Measurements from ENCODE around the gene C1orf56. TPM values are rescaled to one million over a fixed set of nuclear protein-coding genes. Genes with fewer than 3 reads are reported as not detected.

Gene C1orf56
- total RNA-seq, 2 experiments from 2014 or later: 0.58 to 1.2 TPM

GRCh38 chr1:151005729-151006319 lies 41.7 kb upstream of the C1orf56 start:
- no peak for ATAC-seq (ENCODE audit: poor library complexity)
- ChIA-PET CTCF (interaction anchor here (0.8 to 4.1 kb wide), 11 partner anchors 10 to 241 kb away, joined by 3 to 29 read pairs (median 4); partner anchors contain the start of genes C1orf56 and GABPB2), POLR2A (interaction anchor here (0.6 to 3.7 kb wide), 19 partner anchors 9 to 635 kb away, joined by 3 to 18 read pairs (median 4); partner anchors contain the start of genes C1orf56, CDC42SE1, CERS2 and CTSK)
- Histone ChIP-seq H3K27ac (ENCODE audit: low read depth in 1 of 2, low read length in 2 of 2) (peak overlapping the region; percentile 87 to 98), H3K27me3 (ENCODE audit: control insufficient read depth in 1 of 2, insufficient read depth in 2 of 2, low read length in 2 of 2) (no peaks in the 10 kb centered on the region), H3K4me3 (ENCODE audit: low read length) (peak overlapping the region; percentile 67), H3K9me3 (ENCODE audit: control insufficient read depth in 1 of 2, insufficient read depth in 1 of 2, low read length in 2 of 2) (no peaks in the 10 kb centered on the region), H3K4me1 (ENCODE audit: insufficient read depth, low read length) (peaks cover 94% of the 10 kb centered on the region), H3K36me3 (ENCODE audit: insufficient read depth, low read length) (peaks cover 20% of the 10 kb centered on the region)
- H3K27ac Mint-ChIP-seq: peak overlapping the region; percentile 98
- peak overlapping the region; percentile 93 for H3K4me3 Mint-ChIP-seq
- H3K36me3 Mint-ChIP-seq (ENCODE audit: low read depth): peaks cover 53% of the 10 kb centered on the region
- peak in 1 of 14 experiments; percentile 27 for DNase-seq
- intact Hi-C loops (cut with DNase I, micrococcal nuclease): loop anchor here (5.0 kb wide), 3 partner anchors 129 to 644 kb away; partner anchors contain the start of genes ARNT (in 1 of the 2), RPRD2 (in 1 of the 2) and TNFAIP8L2 (in 1 of the 2)
- TF ChIP-seq CTCF (IDR thresholded peaks at IDR 0.05): no peak
- H3K27me3 Mint-ChIP-seq: no peaks in the 10 kb centered on the region
- no peaks in the 10 kb centered on the region for H3K9me3 Mint-ChIP-seq
- peaks cover 89% of the 10 kb centered on the region for H3K4me1 Mint-ChIP-seq (ENCODE audit: low read depth)

GRCh38 chr1:151006327-151007052 lies 41.1 kb upstream of the C1orf56 start, which contains the start of gene MINDY1:
Gene MINDY1, minus strand, starts transcription at chr1:151006902. Its CDS starts 4,285 bp downstream, at chr1:151002617.
- Histone ChIP-seq H3K36me3 (ENCODE audit: insufficient read depth, low read length) (peaks cover 13% of the 10 kb centered on the region), H3K27ac (ENCODE audit: low read depth in 1 of 2, low read length in 2 of 2) (peak within 1 kb of the TSS; percentile 87 to 98), H3K9me3 (ENCODE audit: control insufficient read depth in 1 of 2, insufficient read depth in 1 of 2, low read length in 2 of 2) (no peaks in the 10 kb centered on the region), H3K4me3 (ENCODE audit: low read length) (peak within 1 kb of the TSS; percentile 82), H3K27me3 (ENCODE audit: control insufficient read depth in 1 of 2, insufficient read depth in 2 of 2, low read length in 2 of 2) (no peaks in the 10 kb centered on the region), H3K4me1 (ENCODE audit: insufficient read depth, low read length) (peaks cover 91% of the 10 kb centered on the region)
- intact Hi-C loops (cut with DNase I, micrococcal nuclease): loop anchor here (5.0 kb wide), 3 partner anchors 129 to 644 kb away; partner anchors contain the start of genes ARNT (in 1 of the 2), RPRD2 (in 1 of the 2) and TNFAIP8L2 (in 1 of the 2)
- ChIA-PET CTCF (interaction anchor here (0.5 to 4.1 kb wide), 11 partner anchors 11 to 242 kb away, joined by 3 to 29 read pairs (median 4); partner anchors contain the start of genes C1orf56 and GABPB2), POLR2A (interaction anchor here (0.6 to 3.7 kb wide), 19 partner anchors 10 to 635 kb away, joined by 3 to 18 read pairs (median 4); partner anchors contain the start of genes C1orf56, CDC42SE1, CERS2 and CTSK)
- Mint-ChIP-seq H3K9me3 (no peaks in the 10 kb centered on the region), H3K27ac (peak within 1 kb of the TSS; percentile 98), H3K4me1 (ENCODE audit: low read depth) (peaks cover 89% of the 10 kb centered on the region), H3K27me3 (no peaks in the 10 kb centered on the region), H3K4me3 (peak within 1 kb of the TSS; percentile 93), H3K36me3 (ENCODE audit: low read depth) (peaks cover 50% of the 10 kb centered on the region)
- TF ChIP-seq CTCF (IDR thresholded peaks at IDR 0.05): no peak
- DNase-seq (peak in 6 of 14 experiments; percentile 10 to 69 (median 35)), ATAC-seq (ENCODE audit: poor library complexity) (peak; percentile 12)

GRCh38 chr1:151007853-151008243 lies 39.7 kb upstream of the C1orf56 start:
- H3K27ac ChIP-seq (ENCODE audit: low read depth in 1 of 2, low read length in 2 of 2): peak overlapping the region; percentile 87 to 98
- no peak for ATAC-seq (ENCODE audit: poor library complexity)
- Mint-ChIP-seq H3K4me3 (peak overlapping the region; percentile 93), H3K27ac (peak overlapping the region; percentile 98), H3K27me3 (no peaks in the 10 kb centered on the region), H3K4me1 (ENCODE audit: low read depth) (peaks cover 86% of the 10 kb centered on the region), H3K36me3 (ENCODE audit: low read depth) (peaks cover 45% of the 10 kb centered on the region), H3K9me3 (no peaks in the 10 kb centered on the region)
- CTCF ChIA-PET: interaction anchor here (4.1 kb wide), 1 partner anchor 12 kb away, joined by 29 read pairs; no protein-coding TSS in a partner anchor
- H3K4me3 ChIP-seq (ENCODE audit: low read length): peak overlapping the region; percentile 82
- DNase-seq: no peak
- POLR2A ChIA-PET: interaction anchor here (1.0 to 3.7 kb wide), 6 partner anchors 17 to 63 kb away, joined by 3 to 18 read pairs (median 4); partner anchors contain the start of genes C1orf56, CDC42SE1 and GABPB2
- intact Hi-C loops (cut with DNase I, micrococcal nuclease): loop anchor here (1.0 to 5.0 kb wide), 5 partner anchors 29 to 646 kb away; partner anchors contain the start of genes ARNT (in 1 of the 2), RPRD2 (in 1 of the 2) and TNFAIP8L2 (in 1 of the 2)
- peaks cover 84% of the 10 kb centered on the region for H3K4me1 ChIP-seq (ENCODE audit: insufficient read depth, low read length)
- H3K9me3 ChIP-seq (ENCODE audit: control insufficient read depth in 1 of 2, insufficient read depth in 1 of 2, low read length in 2 of 2): no peaks in the 10 kb centered on the region
- no peaks in the 10 kb centered on the region for H3K27me3 ChIP-seq (ENCODE audit: control insufficient read depth in 1 of 2, insufficient read depth in 2 of 2, low read length in 2 of 2)
- H3K36me3 ChIP-seq (ENCODE audit: insufficient read depth, low read length): peaks cover 7% of the 10 kb centered on the region
- no peak for TF ChIP-seq CTCF (IDR thresholded peaks at IDR 0.05)

Measured in CD4-positive, alpha-beta T cell (primary cell).